B cell (primary cell): Measurements from ENCODE around the gene ZMYND10. TPM values are rescaled to one million over a fixed set of nuclear protein-coding genes. Genes with fewer than 3 reads are reported as not detected.

Experiments
- ATAC-seq: fragments of 200-7000 bp; cut with Tn5 transposase; one replicate; pipeline ENCODE4 v1.10.0; 2021; ENCODE audit warnings: low read depth, mild to moderate bottlenecking, moderate number of reproducible peaks, moderate library complexity
- CTCF ChIA-PET: fragments of 350-600 bp; sonication (Branson Sonifier 250); formaldehyde crosslinking; loops from one replicate; lab custom pipeline; 2021; ENCODE audit warnings: antibody characterized with exemption, inconsistent platforms; lab: Charles Lee
- POLR2A ChIA-PET: fragments of 350-600 bp; sonication (Branson Sonifier 250); formaldehyde crosslinking; loops from one replicate; lab custom pipeline; 2021; ENCODE audit warnings: antibody characterized with exemption; lab: Charles Lee
- DNase-seq: peaks from one replicate; pipeline ENCODE4 v3.0.0; 2013
- H2AFZ ChIP-seq: 2 replicates; pipeline ENCODE4 v1.6.1; 2012; ENCODE audit warnings: mild to moderate bottlenecking, low read depth, low read length; ENCODE audit not compliant: insufficient read depth, poor library complexity, severe bottlenecking
- H3K27ac ChIP-seq, 2 donors: 1 replicate in 1 of 2; 2 replicates in 1 of 2; pipeline ENCODE4 v1.5.1; 2012 to 2013; ENCODE audit warnings: low read length in 2 of 2, mild to moderate bottlenecking in 2 of 2, moderate library complexity in 1 of 2
- H3K27me3 ChIP-seq, 4 experiments: fragments of 200-600 bp in 1 of 4; sonication (generic) in 1 of 4; replicated peaks in 1 of 4; 1 replicate in 2 of 4; 2 replicates in 2 of 4; pipeline versions ENCODE4 v1.6.1 to v1.7.0; 2013 to 2016; ENCODE audit warnings: low read length in 3 of 4, mild to moderate bottlenecking in 2 of 4, mixed read lengths in 1 of 4, moderate library complexity in 1 of 4; ENCODE audit not compliant: insufficient read depth in 4 of 4, control insufficient read depth in 3 of 4; ENCODE audit errors: control extremely low read depth in 1 of 4
- H3K36me3 ChIP-seq, 2 experiments: replicated peaks in 1 of 2; 1 replicate in 1 of 2; 2 replicates in 1 of 2; pipeline versions ENCODE4 v1.6.1 to v1.7.1; 2013; ENCODE audit warnings: low read length in 1 of 2; ENCODE audit not compliant: insufficient read depth in 2 of 2, control insufficient read depth in 1 of 2; ENCODE audit errors: control extremely low read depth in 1 of 2, extremely low read depth in 1 of 2
- H3K4me1 ChIP-seq, 2 donors: fragments of 200-600 bp in 1 of 2; sonication (generic) in 1 of 2; 1 replicate in 1 of 2; 2 replicates in 1 of 2; pipeline versions ENCODE4 v1.5.1 to v1.6.1; 2013 to 2017; ENCODE audit warnings: low read length in 2 of 2; ENCODE audit not compliant: control insufficient read depth in 2 of 2, insufficient read depth in 2 of 2
- H3K4me2 ChIP-seq: replicated peaks from 2 replicates; pipeline ENCODE3; 2012; ENCODE audit warnings: mild to moderate bottlenecking, low read depth, low read length; ENCODE audit not compliant: poor library complexity, severe bottlenecking
- H3K4me3 ChIP-seq, 5 experiments: fragments of 200-600 bp in 1 of 5; sonication (generic) in 1 of 5; 1 replicate in 3 of 5; 2 replicates in 2 of 5; pipeline versions ENCODE4 v1.5.1 to v1.7.0; 2011 to 2016; ENCODE audit warnings: low read length in 4 of 5, mild to moderate bottlenecking in 4 of 5, low read depth in 2 of 5, control low read depth in 1 of 5, moderate library complexity in 1 of 5; ENCODE audit not compliant: insufficient read depth in 1 of 5; ENCODE audit errors: control extremely low read depth in 1 of 5, extremely low read depth in 1 of 5
- H3K79me2 ChIP-seq: fragments of 200-600 bp; sonication (generic); one replicate; pipeline ENCODE4 v1.6.0; 2016; ENCODE audit warnings: low read length; ENCODE audit not compliant: control insufficient read depth, insufficient read depth
- H3K9ac ChIP-seq: fragments of 200-600 bp; sonication (generic); 2 replicates; pipeline ENCODE4 v1.6.1; 2017; ENCODE audit warnings: mild to moderate bottlenecking, low read length, moderate library complexity
- H3K9me3 ChIP-seq, 3 donors: one replicate each; pipeline versions ENCODE4 v1.6.1 to v1.7.1; 2013; ENCODE audit warnings: low read length in 2 of 3; ENCODE audit not compliant: control insufficient read depth in 2 of 3, insufficient read depth in 1 of 3; ENCODE audit errors: control extremely low read depth in 1 of 3
- H4K20me1 ChIP-seq: 2 replicates; pipeline ENCODE4 v1.6.0; 2012; ENCODE audit warnings: mild to moderate bottlenecking, low read length; ENCODE audit not compliant: insufficient read depth, control insufficient read depth, poor library complexity, severe bottlenecking
- H3K27ac Mint-ChIP-seq: one replicate; pipeline ENCODE4 v1.8.0; 2021; ENCODE audit warnings: mixed read lengths
- H3K27me3 Mint-ChIP-seq: one replicate; pipeline ENCODE4 v1.8.0; 2021; ENCODE audit warnings: mixed read lengths
- H3K4me1 Mint-ChIP-seq: one replicate; pipeline ENCODE4 v1.8.0; 2021; ENCODE audit warnings: mixed read lengths
- H3K4me3 Mint-ChIP-seq: one replicate; pipeline ENCODE4 v1.8.0; 2021; ENCODE audit warnings: mixed read lengths
- H3K9me3 Mint-ChIP-seq: one replicate; pipeline ENCODE4 v1.8.0; 2022; ENCODE audit warnings: mixed read lengths; ENCODE audit not compliant: insufficient read depth
- EZH2 ChIP-seq: IDR thresholded peaks from 2 replicates; pipeline ENCODE4 v1.6.1; 2012; ENCODE audit warnings: borderline replicate concordance, low read depth, mild to moderate bottlenecking, moderate library complexity, low read length; ENCODE audit not compliant: insufficient read depth, poor library complexity, severe bottlenecking
- WGBS: methylation state at CpG from one replicate; pipeline ENCODE4 v1.1.5; 2013; ENCODE audit warnings: missing lambda C conversion rate; ENCODE audit not compliant: insufficient coverage; 5-methylcytosine and 5-hydroxymethylcytosine counted together
- intact Hi-C: fragments of 100-400 bp; cut with micrococcal nuclease; formaldehyde crosslinking; loops from one replicate; pipeline ENCODE4 v1.10.0; 2022
- polyA plus RNA-seq: library from polyadenylated mRNA; depleted of rRNA; stranded (reverse); fragments of >200 nt; gene quantifications from 2 replicates; pipeline ENCODE4 v1.2.3, GENCODE V29; 2012
- total RNA-seq, 2 donors: library from RNA; stranded (reverse); fragments of 120-200 nt in 1 of 2; gene quantifications; 1 replicate in 1 of 2; 2 replicates in 1 of 2; pipeline versions ENCODE4 v1.2.3 to v1.2.4, GENCODE V29; 2013 to 2022
- TF ChIP-seq, protein P1 (sequence below): fragments of 200-600 bp; IDR thresholded peaks from one replicate; pipeline ENCODE4 v1.8.0; 2022; ENCODE audit warnings: antibody characterized with exemption, mild to moderate bottlenecking

The ZMYND10 gene
- total and polyA plus RNA-seq, 2 donors (not counting 1 experiment from before 2014, with no cell fraction given), result 1.8 to 2.4 TPM

- H3K4me1 ChIP-seq, result peaks cover 18 to 29% of the 10 kb centered on the region in 2 donors
- no peak for TF ChIP-seq EZH2
- TF ChIP-seq, protein P1, sequence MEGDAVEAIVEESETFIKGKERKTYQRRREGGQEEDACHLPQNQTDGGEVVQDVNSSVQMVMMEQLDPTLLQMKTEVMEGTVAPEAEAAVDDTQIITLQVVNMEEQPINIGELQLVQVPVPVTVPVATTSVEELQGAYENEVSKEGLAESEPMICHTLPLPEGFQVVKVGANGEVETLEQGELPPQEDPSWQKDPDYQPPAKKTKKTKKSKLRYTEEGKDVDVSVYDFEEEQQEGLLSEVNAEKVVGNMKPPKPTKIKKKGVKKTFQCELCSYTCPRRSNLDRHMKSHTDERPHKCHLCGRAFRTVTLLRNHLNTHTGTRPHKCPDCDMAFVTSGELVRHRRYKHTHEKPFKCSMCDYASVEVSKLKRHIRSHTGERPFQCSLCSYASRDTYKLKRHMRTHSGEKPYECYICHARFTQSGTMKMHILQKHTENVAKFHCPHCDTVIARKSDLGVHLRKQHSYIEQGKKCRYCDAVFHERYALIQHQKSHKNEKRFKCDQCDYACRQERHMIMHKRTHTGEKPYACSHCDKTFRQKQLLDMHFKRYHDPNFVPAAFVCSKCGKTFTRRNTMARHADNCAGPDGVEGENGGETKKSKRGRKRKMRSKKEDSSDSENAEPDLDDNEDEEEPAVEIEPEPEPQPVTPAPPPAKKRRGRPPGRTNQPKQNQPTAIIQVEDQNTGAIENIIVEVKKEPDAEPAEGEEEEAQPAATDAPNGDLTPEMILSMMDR, result no peak
- no peak overlapping the region for H3K4me2 ChIP-seq
- Mint-ChIP-seq H3K27ac (peak overlapping the region; percentile 46), H3K9me3 (no peaks in the 10 kb centered on the region), H3K27me3 (no peaks in the 10 kb centered on the region), H3K4me1 (peaks cover 39% of the 10 kb centered on the region), H3K4me3 (peak overlapping the region; percentile 100)
- peaks cover 0 to 4% of the 10 kb centered on the region in 2 experiments for H3K36me3 ChIP-seq
- ChIA-PET POLR2A (interaction anchor here (0.6 kb wide), 2 partner anchors 65 to 110 kb away, joined by 4 to 7 read pairs; no protein-coding TSS in a partner anchor), CTCF (interaction anchor here (0.9 to 3.2 kb wide), 3 partner anchors 23 to 49 kb away, joined by 3 to 28 read pairs (median 14); partner anchors contain the start of genes CYB561D2, HYAL2 and NPRL2)
- H4K20me1 ChIP-seq, result no peaks in the 10 kb centered on the region
- H3K4me3 ChIP-seq, result no peak overlapping the region
- H3K27me3 ChIP-seq, result no peaks in the 10 kb centered on the region
- WGBS, result 98% methylated on average over 4 of the region's 6 CpGs
- intact Hi-C loops, result no loop called here
- no peak for ATAC-seq
- H3K9ac ChIP-seq, result no peak overlapping the region
- H3K79me2 ChIP-seq, result peaks cover 13% of the 10 kb centered on the region
- no peak for DNase-seq
- H2AFZ ChIP-seq, result no peak overlapping the region
- no peaks in the 10 kb centered on the region for H3K9me3 ChIP-seq
- no peak overlapping the region for H3K27ac ChIP-seq
Measured at GRCh38 chr3:50300681-50301254, 44.8 kb downstream of the ZMYND10 start.
